Astrocyte (in vitro differentiated cells and primary cell): Measurements from ENCODE around the gene NCBP3. TPM values are rescaled to one million over a fixed set of nuclear protein-coding genes. Genes with fewer than 3 reads are reported as not detected.

Experiments
- DNase-seq: peaks from one replicate; pipeline ENCODE4 v3.0.0-alpha.2; 2010; ENCODE audit warnings: low read depth
- FAIRE-seq: peaks from 2 replicates; lab custom pipeline; 2011; peaks lifted over from hg19 to GRCh38; lab: Jason Lieb, UNC
- H2AFZ ChIP-seq: 2 replicates; pipeline ENCODE4 v1.6.0; 2012; ENCODE audit warnings: low read depth, low read length, inconsistent platforms
- H3K27ac ChIP-seq: 2 replicates; pipeline ENCODE4 v1.5.1; 2011; ENCODE audit warnings: low read depth, low read length, inconsistent platforms
- H3K27me3 ChIP-seq: 2 replicates; pipeline ENCODE4 v1.6.0; 2011; ENCODE audit warnings: low read length, inconsistent platforms; ENCODE audit not compliant: insufficient read depth
- H3K36me3 ChIP-seq: 2 replicates; pipeline ENCODE4 v1.5.1; 2011; ENCODE audit warnings: low read length, inconsistent platforms; ENCODE audit not compliant: insufficient read depth
- H3K4me1 ChIP-seq: 2 replicates; pipeline ENCODE4 v1.5.1; 2011; ENCODE audit warnings: low read length, inconsistent platforms; ENCODE audit not compliant: insufficient read depth
- H3K4me2 ChIP-seq: 2 replicates; pipeline ENCODE4 v1.6.0; 2012; ENCODE audit warnings: low read length, inconsistent platforms
- H3K4me3 ChIP-seq: 2 replicates; pipeline ENCODE4 v1.5.1; 2011; ENCODE audit warnings: low read depth, mild to moderate bottlenecking, low read length, inconsistent platforms; ENCODE audit not compliant: insufficient read depth
- H3K79me2 ChIP-seq: 2 replicates; pipeline ENCODE4 v1.6.0; 2012; ENCODE audit warnings: mild to moderate bottlenecking, low read length, inconsistent platforms; ENCODE audit not compliant: insufficient read depth
- H3K9ac ChIP-seq: 2 replicates; pipeline ENCODE4 v1.6.0; 2012; ENCODE audit warnings: mild to moderate bottlenecking, low read length, inconsistent platforms
- H3K9me3 ChIP-seq: 2 replicates; pipeline ENCODE4 v1.5.1; 2012; ENCODE audit warnings: low read depth, mild to moderate bottlenecking, low read length, inconsistent platforms; ENCODE audit not compliant: insufficient read depth
- H4K20me1 ChIP-seq: 2 replicates; pipeline ENCODE4 v1.6.0; 2012; ENCODE audit warnings: low read length, inconsistent platforms; ENCODE audit not compliant: insufficient read depth
- H3K27ac Mint-ChIP-seq: one replicate; pipeline ENCODE4 v1.8.0; 2021; ENCODE audit warnings: mild to moderate bottlenecking, mixed read lengths; ENCODE audit not compliant: unreplicated experiment
- H3K27me3 Mint-ChIP-seq: one replicate; pipeline ENCODE4 v1.8.0; 2021; ENCODE audit warnings: low read depth, mixed read lengths; ENCODE audit not compliant: unreplicated experiment
- H3K36me3 Mint-ChIP-seq: one replicate; pipeline ENCODE4 v1.8.0; 2021; ENCODE audit warnings: low read depth, mixed read lengths; ENCODE audit not compliant: unreplicated experiment
- H3K4me1 Mint-ChIP-seq: one replicate; pipeline ENCODE4 v1.8.0; 2021; ENCODE audit warnings: low read depth, mixed read lengths; ENCODE audit not compliant: unreplicated experiment
- H3K4me3 Mint-ChIP-seq: one replicate; pipeline ENCODE4 v1.8.0; 2021; ENCODE audit warnings: mild to moderate bottlenecking, moderate library complexity, mixed read lengths; ENCODE audit not compliant: unreplicated experiment
- H3K9me3 Mint-ChIP-seq: one replicate; pipeline ENCODE4 v1.8.0; 2021; ENCODE audit warnings: mild to moderate bottlenecking, mixed read lengths; ENCODE audit not compliant: unreplicated experiment
- EZH2 ChIP-seq: IDR thresholded peaks from 2 replicates; pipeline ENCODE4 v1.6.1; 2012; ENCODE audit warnings: mild to moderate bottlenecking, low read length, inconsistent platforms; ENCODE audit not compliant: insufficient read depth
- total RNA-seq: library from RNA; stranded (reverse); gene quantifications from 2 replicates; pipeline ENCODE4 v1.2.1, GENCODE V29; 2021
- TF ChIP-seq, protein P1 (sequence below): IDR thresholded peaks from 2 replicates; pipeline ENCODE4 v1.5.1; 2011; ENCODE audit warnings: low read depth, mild to moderate bottlenecking, inconsistent platforms, low read length, moderate library complexity; ENCODE audit not compliant: insufficient read depth

Gene NCBP3
- total RNA-seq, 1 donor from 2014 or later = 46.7 TPM

GRCh38 chr17:3763777-3764170, 82.3 kb downstream of the NCBP3 start:
- peaks cover 25% of the 10 kb centered on the region for H3K9me3 Mint-ChIP-seq
- Histone ChIP-seq H3K4me3 (no peak overlapping the region), H3K4me1 (peaks cover 16% of the 10 kb centered on the region), H4K20me1 (no peaks in the 10 kb centered on the region), H3K36me3 (no peaks in the 10 kb centered on the region), H3K9me3 (peaks cover 6% of the 10 kb centered on the region), H3K79me2 (no peaks in the 10 kb centered on the region), H3K4me2 (no peak overlapping the region), H3K27ac (no peak overlapping the region), H3K9ac (no peak overlapping the region), H2AFZ (no peak overlapping the region), H3K27me3 (peaks cover 2% of the 10 kb centered on the region)
- TF ChIP-seq EZH2 = no peak
- TF ChIP-seq, protein P1, sequence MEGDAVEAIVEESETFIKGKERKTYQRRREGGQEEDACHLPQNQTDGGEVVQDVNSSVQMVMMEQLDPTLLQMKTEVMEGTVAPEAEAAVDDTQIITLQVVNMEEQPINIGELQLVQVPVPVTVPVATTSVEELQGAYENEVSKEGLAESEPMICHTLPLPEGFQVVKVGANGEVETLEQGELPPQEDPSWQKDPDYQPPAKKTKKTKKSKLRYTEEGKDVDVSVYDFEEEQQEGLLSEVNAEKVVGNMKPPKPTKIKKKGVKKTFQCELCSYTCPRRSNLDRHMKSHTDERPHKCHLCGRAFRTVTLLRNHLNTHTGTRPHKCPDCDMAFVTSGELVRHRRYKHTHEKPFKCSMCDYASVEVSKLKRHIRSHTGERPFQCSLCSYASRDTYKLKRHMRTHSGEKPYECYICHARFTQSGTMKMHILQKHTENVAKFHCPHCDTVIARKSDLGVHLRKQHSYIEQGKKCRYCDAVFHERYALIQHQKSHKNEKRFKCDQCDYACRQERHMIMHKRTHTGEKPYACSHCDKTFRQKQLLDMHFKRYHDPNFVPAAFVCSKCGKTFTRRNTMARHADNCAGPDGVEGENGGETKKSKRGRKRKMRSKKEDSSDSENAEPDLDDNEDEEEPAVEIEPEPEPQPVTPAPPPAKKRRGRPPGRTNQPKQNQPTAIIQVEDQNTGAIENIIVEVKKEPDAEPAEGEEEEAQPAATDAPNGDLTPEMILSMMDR = no peak
- no peak overlapping the region for H3K27ac Mint-ChIP-seq
- FAIRE-seq (no peak), DNase-seq (peak; percentile 4)
- peaks cover 16% of the 10 kb centered on the region for H3K36me3 Mint-ChIP-seq
- H3K27me3 Mint-ChIP-seq = peaks cover 13% of the 10 kb centered on the region
- H3K4me3 Mint-ChIP-seq = no peak overlapping the region
- H3K4me1 Mint-ChIP-seq = peaks cover 10% of the 10 kb centered on the region

GRCh38 chr17:3762922-3763776, 82.9 kb downstream of the NCBP3 start:
- H3K9me3 Mint-ChIP-seq = peaks cover 20% of the 10 kb centered on the region
- no peak overlapping the region for H3K27ac ChIP-seq
- H4K20me1 ChIP-seq = no peaks in the 10 kb centered on the region
- peaks cover 9% of the 10 kb centered on the region for H3K27me3 Mint-ChIP-seq
- H3K36me3 Mint-ChIP-seq = peaks cover 14% of the 10 kb centered on the region
- H3K4me3 Mint-ChIP-seq = no peak overlapping the region
- no peaks in the 10 kb centered on the region for H3K79me2 ChIP-seq
- no peak overlapping the region for H3K4me3 ChIP-seq
- no peak overlapping the region for H3K9ac ChIP-seq
- TF ChIP-seq, protein P1 = no peak
- TF ChIP-seq EZH2 = no peak
- H3K4me1 Mint-ChIP-seq = peaks cover 10% of the 10 kb centered on the region
- peaks cover 16% of the 10 kb centered on the region for H3K4me1 ChIP-seq
- H3K27me3 ChIP-seq = peaks cover 2% of the 10 kb centered on the region
- FAIRE-seq (no peak), DNase-seq (no peak)
- no peak overlapping the region for H2AFZ ChIP-seq
- H3K27ac Mint-ChIP-seq = no peak overlapping the region
- no peak overlapping the region for H3K4me2 ChIP-seq
- H3K9me3 ChIP-seq = peaks cover 6% of the 10 kb centered on the region
- no peaks in the 10 kb centered on the region for H3K36me3 ChIP-seq

- no peak for DNase-seq
- H3K36me3 Mint-ChIP-seq = peaks cover 11% of the 10 kb centered on the region
- FAIRE-seq = no peak
- H3K9me3 ChIP-seq = peaks cover 6% of the 10 kb centered on the region
- H3K4me2 ChIP-seq = no peak overlapping the region
- H3K36me3 ChIP-seq = no peaks in the 10 kb centered on the region
- H3K4me3 ChIP-seq = no peak overlapping the region
- H3K4me1 Mint-ChIP-seq = peaks cover 10% of the 10 kb centered on the region
- no peaks in the 10 kb centered on the region for H4K20me1 ChIP-seq
- H3K9me3 Mint-ChIP-seq = peaks cover 20% of the 10 kb centered on the region
- peaks cover 9% of the 10 kb centered on the region for H3K27me3 Mint-ChIP-seq
- no peak overlapping the region for H3K27ac ChIP-seq
- H3K27ac Mint-ChIP-seq = no peak overlapping the region
- no peak overlapping the region for H2AFZ ChIP-seq
- peaks cover 2% of the 10 kb centered on the region for H3K27me3 ChIP-seq
- H3K9ac ChIP-seq = no peak overlapping the region
- no peak overlapping the region for H3K4me3 Mint-ChIP-seq
- H3K79me2 ChIP-seq = no peaks in the 10 kb centered on the region
- H3K4me1 ChIP-seq = peaks cover 16% of the 10 kb centered on the region
- TF ChIP-seq, protein P1 = no peak
- TF ChIP-seq EZH2 = no peak
Observed at GRCh38 chr17:3761918-3762380, 84.1 kb downstream of the NCBP3 start.
